Activated B cell treated with CpG ODN at 0.5 μM for 24 hours (primary cell): ENCODE measurements around the gene PAPPA. TPM values are rescaled to one million over a fixed set of nuclear protein-coding genes. Genes with fewer than 3 reads are reported as not detected.

Experiments
- ATAC-seq: fragments of 200-7000 bp; cut with Tn5 transposase; one replicate; pipeline ENCODE4 v1.10.0; 2021; ENCODE audit warnings: low read depth, mild to moderate bottlenecking, moderate library complexity
- CTCF ChIA-PET: fragments of 350-600 bp; sonication (Branson Sonifier 250); formaldehyde crosslinking; loops from one replicate; lab custom pipeline; 2021; ENCODE audit warnings: antibody characterized with exemption; lab: Charles Lee
- POLR2A ChIA-PET: fragments of 350-600 bp; sonication (Branson Sonifier 250); formaldehyde crosslinking; loops from one replicate; lab custom pipeline; 2021; ENCODE audit warnings: antibody characterized with exemption; lab: Charles Lee
- DNase-seq: peaks from one replicate; pipeline ENCODE4 v3.0.0; 2022
- H3K27ac Mint-ChIP-seq: one replicate; pipeline ENCODE4 v1.8.0; 2020; ENCODE audit warnings: mixed read lengths
- H3K27me3 Mint-ChIP-seq: one replicate; pipeline ENCODE4 v1.8.0; 2021; ENCODE audit warnings: mixed read lengths
- H3K36me3 Mint-ChIP-seq: one replicate; pipeline ENCODE4 v1.8.0; 2021; ENCODE audit warnings: low read depth, mixed read lengths
- H3K4me1 Mint-ChIP-seq: one replicate; pipeline ENCODE4 v1.8.0; 2021; ENCODE audit warnings: mixed read lengths
- H3K4me3 Mint-ChIP-seq: one replicate; pipeline ENCODE4 v1.8.0; 2020; ENCODE audit warnings: mild to moderate bottlenecking, mixed read lengths
- H3K9me3 Mint-ChIP-seq: one replicate; pipeline ENCODE4 v1.8.0; 2020; ENCODE audit warnings: mixed read lengths
- intact Hi-C: fragments of 100-400 bp; cut with micrococcal nuclease; formaldehyde crosslinking; loops from one replicate; pipeline ENCODE4 v1.15.1; 2024
- total RNA-seq: library from RNA; stranded (reverse); gene quantifications from 2 replicates; pipeline ENCODE4 v1.2.3, GENCODE V29; 2022
- TF ChIP-seq, protein P1 (sequence below): fragments of 200-600 bp; IDR thresholded peaks from one replicate; pipeline ENCODE4 v1.8.0; 2022; ENCODE audit warnings: antibody characterized with exemption, mild to moderate bottlenecking

Gene PAPPA
- total RNA-seq, 1 donor from 2014 or later, result not detected

DNA sequence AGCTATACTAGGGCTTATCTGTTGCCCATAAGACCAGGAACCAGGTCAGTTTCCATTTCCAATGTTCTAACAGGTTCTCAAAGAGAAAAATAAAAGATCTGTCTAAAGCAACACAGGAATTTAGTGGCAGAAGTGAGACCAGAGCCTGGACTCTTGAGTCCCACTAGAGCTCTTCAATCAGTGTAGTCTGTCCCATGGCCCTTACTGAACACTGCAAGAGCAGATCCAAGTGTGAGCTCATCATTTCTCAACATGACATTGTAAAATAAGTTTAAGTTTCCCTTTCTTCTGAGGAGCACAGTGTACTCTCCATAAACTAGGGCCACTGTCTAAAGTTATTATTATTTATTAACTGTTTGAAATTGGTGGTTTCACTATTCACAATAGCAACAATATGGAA lies 8.6 kb upstream of the PAPPA start:
- Mint-ChIP-seq H3K27ac (no peak overlapping the region), H3K27me3 (peaks cover 13% of the 10 kb centered on the region), H3K36me3 (no peaks in the 10 kb centered on the region), H3K9me3 (no peaks in the 10 kb centered on the region), H3K4me3 (no peak overlapping the region), H3K4me1 (no peaks in the 10 kb centered on the region)
- no peak for DNase-seq
- ChIA-PET POLR2A (no interaction called here), CTCF (no interaction called here)
- ATAC-seq, result no peak
- intact Hi-C loops, result no loop called here
- TF ChIP-seq, protein P1, sequence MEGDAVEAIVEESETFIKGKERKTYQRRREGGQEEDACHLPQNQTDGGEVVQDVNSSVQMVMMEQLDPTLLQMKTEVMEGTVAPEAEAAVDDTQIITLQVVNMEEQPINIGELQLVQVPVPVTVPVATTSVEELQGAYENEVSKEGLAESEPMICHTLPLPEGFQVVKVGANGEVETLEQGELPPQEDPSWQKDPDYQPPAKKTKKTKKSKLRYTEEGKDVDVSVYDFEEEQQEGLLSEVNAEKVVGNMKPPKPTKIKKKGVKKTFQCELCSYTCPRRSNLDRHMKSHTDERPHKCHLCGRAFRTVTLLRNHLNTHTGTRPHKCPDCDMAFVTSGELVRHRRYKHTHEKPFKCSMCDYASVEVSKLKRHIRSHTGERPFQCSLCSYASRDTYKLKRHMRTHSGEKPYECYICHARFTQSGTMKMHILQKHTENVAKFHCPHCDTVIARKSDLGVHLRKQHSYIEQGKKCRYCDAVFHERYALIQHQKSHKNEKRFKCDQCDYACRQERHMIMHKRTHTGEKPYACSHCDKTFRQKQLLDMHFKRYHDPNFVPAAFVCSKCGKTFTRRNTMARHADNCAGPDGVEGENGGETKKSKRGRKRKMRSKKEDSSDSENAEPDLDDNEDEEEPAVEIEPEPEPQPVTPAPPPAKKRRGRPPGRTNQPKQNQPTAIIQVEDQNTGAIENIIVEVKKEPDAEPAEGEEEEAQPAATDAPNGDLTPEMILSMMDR, result no peak

DNA sequence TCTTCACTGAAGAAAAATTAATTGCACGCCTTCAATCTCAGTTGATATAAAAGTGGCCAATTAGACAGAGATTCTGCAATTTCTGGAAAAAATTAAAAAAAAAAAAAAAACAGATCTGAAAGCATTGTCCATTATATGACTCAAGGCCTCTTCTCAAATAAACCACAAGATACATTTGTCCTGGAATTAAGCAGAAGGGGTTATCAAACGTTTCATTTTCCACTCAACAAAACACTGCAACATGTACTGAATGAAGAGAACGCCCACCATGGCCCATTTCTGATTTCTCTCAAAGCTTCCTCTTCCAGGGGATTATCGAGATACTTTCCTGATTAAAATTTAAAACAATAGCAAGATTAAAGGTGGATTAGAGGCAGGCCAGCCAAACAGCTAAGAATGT lies 5.8 kb upstream of the PAPPA start:
- intact Hi-C loops, result no loop called here
- CTCF ChIA-PET, result no interaction called here
- no peaks in the 10 kb centered on the region for H3K4me1 Mint-ChIP-seq
- no peak overlapping the region for H3K4me3 Mint-ChIP-seq
- no peak overlapping the region for H3K27ac Mint-ChIP-seq
- POLR2A ChIA-PET, result no interaction called here
- TF ChIP-seq, protein P1, result no peak
- H3K9me3 Mint-ChIP-seq, result no peaks in the 10 kb centered on the region
- peaks cover 21% of the 10 kb centered on the region for H3K27me3 Mint-ChIP-seq
- no peaks in the 10 kb centered on the region for H3K36me3 Mint-ChIP-seq
- DNase-seq (no peak), ATAC-seq (no peak)

DNA sequence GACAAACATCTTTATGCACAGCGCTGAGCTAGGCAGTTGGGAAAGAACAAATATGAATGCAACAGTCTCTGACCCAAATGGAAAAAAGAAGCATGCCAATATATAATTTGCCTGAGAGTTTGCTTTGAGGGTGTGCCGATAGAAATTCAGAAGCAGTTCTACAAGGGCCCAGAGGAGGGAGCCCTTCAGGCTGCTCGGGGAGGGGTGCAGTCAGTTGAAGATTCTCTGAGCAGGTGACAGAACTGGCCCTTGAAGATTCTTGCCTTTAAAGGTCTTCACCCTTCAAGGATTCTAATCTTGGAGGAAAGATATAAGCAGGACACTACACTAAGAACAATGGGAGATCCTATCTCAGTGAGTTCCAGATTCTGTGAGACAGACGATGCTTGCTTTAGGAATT lies 3.7 kb upstream of the PAPPA start:
- TF ChIP-seq, protein P1, result no peak
- H3K9me3 Mint-ChIP-seq, result no peaks in the 10 kb centered on the region
- POLR2A ChIA-PET, result no interaction called here
- peaks cover 5% of the 10 kb centered on the region for H3K4me1 Mint-ChIP-seq
- H3K27me3 Mint-ChIP-seq, result peaks cover 32% of the 10 kb centered on the region
- CTCF ChIA-PET, result no interaction called here
- intact Hi-C loops, result loop anchor here (5.0 kb wide), 1 partner anchor 422 kb away; no protein-coding TSS in a partner anchor
- H3K36me3 Mint-ChIP-seq, result no peaks in the 10 kb centered on the region
- no peak overlapping the region for H3K4me3 Mint-ChIP-seq
- no peak overlapping the region for H3K27ac Mint-ChIP-seq
- no peak for DNase-seq
- ATAC-seq, result no peak

DNA sequence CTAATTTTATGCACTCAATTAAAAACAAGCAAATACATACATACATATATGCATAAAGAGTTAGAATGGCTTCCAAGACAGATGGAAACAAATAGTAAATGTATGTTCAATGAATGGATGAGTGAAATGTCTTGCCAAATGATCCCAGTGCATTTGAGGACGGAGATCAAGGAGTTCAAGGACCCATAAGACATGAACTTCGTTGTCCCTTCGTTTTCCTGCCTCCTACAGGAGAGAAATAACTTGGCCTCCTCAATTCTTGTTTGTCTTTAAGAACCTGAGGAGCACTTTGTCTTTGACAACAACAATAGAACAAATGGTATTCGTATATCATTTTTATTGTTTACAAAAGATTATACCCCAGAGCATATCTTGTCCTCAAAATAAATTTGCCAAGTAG lies 2.4 kb upstream of the PAPPA start:
- Mint-ChIP-seq H3K27me3 (peaks cover 43% of the 10 kb centered on the region), H3K9me3 (no peaks in the 10 kb centered on the region), H3K36me3 (no peaks in the 10 kb centered on the region), H3K4me3 (no peak overlapping the region), H3K4me1 (peaks cover 5% of the 10 kb centered on the region), H3K27ac (no peak overlapping the region)
- intact Hi-C loops, result loop anchor here (5.0 kb wide), 1 partner anchor 421 kb away; no protein-coding TSS in a partner anchor
- DNase-seq, result no peak
- TF ChIP-seq, protein P1, result no peak
- CTCF ChIA-PET, result no interaction called here
- POLR2A ChIA-PET, result no interaction called here
- no peak for ATAC-seq

DNA sequence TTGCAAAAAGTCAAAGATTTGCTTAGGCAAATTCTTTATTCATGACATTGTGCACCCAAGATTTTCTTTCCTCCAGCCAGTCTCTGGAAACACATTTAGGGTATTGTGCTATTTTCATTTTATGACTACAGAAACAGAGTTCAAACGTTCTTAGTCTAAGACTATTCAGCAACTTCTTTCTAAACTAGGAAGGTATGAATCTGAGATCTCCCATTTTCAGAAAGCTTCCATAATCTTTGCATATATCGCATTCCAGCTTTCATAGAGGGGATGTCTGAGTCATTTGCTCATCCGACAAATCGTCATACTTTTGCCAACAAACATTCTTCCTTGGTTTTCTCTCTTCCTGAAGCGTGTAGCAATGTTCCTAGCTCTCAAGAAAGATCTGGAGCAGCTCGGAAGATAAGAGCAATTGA lies 1.6 kb upstream of the PAPPA start:
- no peaks in the 10 kb centered on the region for H3K36me3 Mint-ChIP-seq

More for the DNA sequence above, 1.6 kb upstream of the PAPPA start:
- DNase-seq (no peak), ATAC-seq (no peak)
- POLR2A ChIA-PET, result no interaction called here
- H3K27ac Mint-ChIP-seq, result no peak overlapping the region
- TF ChIP-seq, protein P1, result no peak
- H3K27me3 Mint-ChIP-seq, result peaks cover 45% of the 10 kb centered on the region
- H3K9me3 Mint-ChIP-seq, result no peaks in the 10 kb centered on the region
- CTCF ChIA-PET, result no interaction called here
- H3K4me1 Mint-ChIP-seq, result peaks cover 5% of the 10 kb centered on the region
- intact Hi-C loops, result loop anchor here (5.0 kb wide), 1 partner anchor 420 kb away; no protein-coding TSS in a partner anchor
- no peak overlapping the region for H3K4me3 Mint-ChIP-seq
